ENCODE results near the gene CCDC126.
"Not testable (repeated sequence)": the region's sequence is repeated elsewhere in the genome, so short reads cannot be mapped to it uniquely, and the experiment has no call there.

Gene CCDC126

GRCh38 chr7:23633417-23633816 is 36.2 kb downstream of the CCDC126 start:
- DNase-seq = no peak

GRCh38 chr7:23645822-23646221 is 48.6 kb downstream of the CCDC126 start:
- DNase-seq = no peak

- DNase-seq = no peak
These were observed 56.8 kb downstream of the CCDC126 start for GRCh38 chr7:23653942-23654341.

GRCh38 chr7:23654508-23654907 is 57.3 kb downstream of the CCDC126 start:
- no peak for DNase-seq

- no peak for DNase-seq
These were observed 58.3 kb downstream of the CCDC126 start for GRCh38 chr7:23655433-23655832.

GRCh38 chr7:23658831-23659427 is 61.7 kb downstream of the CCDC126 start:
- no peak for DNase-seq

- DNase-seq = no peak
These were observed 64.2 kb downstream of the CCDC126 start for GRCh38 chr7:23661385-23661784.

GRCh38 chr7:23662124-23662983 is 65.2 kb downstream of the CCDC126 start:
- DNase-seq = no peak

GRCh38 chr7:23662984-23663313 is 65.8 kb downstream of the CCDC126 start:
- no peak for DNase-seq

GRCh38 chr7:23664122-23664521 is 66.9 kb downstream of the CCDC126 start:
- DNase-seq = no peak

GRCh38 chr7:23672033-23672432 is 74.9 kb downstream of the CCDC126 start:
- no peak for DNase-seq

- DNase-seq = peak; percentile 53 to 65 (median 58)
These were observed 82.8 kb downstream of the CCDC126 start, which contains the start of gene FAM221A for GRCh38 chr7:23679898-23680413. Gene FAM221A (plus strand): TSS chr7:23680199. CDS start chr7:23680219, 20 bp downstream.

- peak in 2 of 4 experiments; percentile 3 to 13 for DNase-seq
These were observed 83.5 kb downstream of the CCDC126 start for GRCh38 chr7:23680414-23681405.

GRCh38 chr7:23684041-23684440 is 86.9 kb downstream of the CCDC126 start:
- DNase-seq = not testable (repeated sequence)

- no peak for DNase-seq
These were observed 88.5 kb downstream of the CCDC126 start for GRCh38 chr7:23685731-23686130.

GRCh38 chr7:23687011-23687410 is 89.8 kb downstream of the CCDC126 start:
- no peak for DNase-seq

- DNase-seq = no peak
These were observed 92.0 kb downstream of the CCDC126 start for GRCh38 chr7:23689165-23689564.

- DNase-seq = no peak
These were observed 94.1 kb downstream of the CCDC126 start for GRCh38 chr7:23691320-23691719.

GRCh38 chr7:23693224-23693623 is 96.0 kb downstream of the CCDC126 start:
- DNase-seq = no peak

All from activated CD4-positive, CD25-positive, alpha-beta regulatory T cell (primary cell).